SK-N-SH (cell line): Measurements from ENCODE around the gene TSPAN7. TPM values are rescaled to one million over a fixed set of nuclear protein-coding genes. Genes with fewer than 3 reads are reported as not detected.

ENCODE experiments used
- CTCF ChIA-PET: fragments of 300-600, 350-600 bp; formaldehyde crosslinking; extraction: SDS; loops from one replicate; lab custom pipeline; 2021; lab: Yijun Ruan, JAX
- POLR2A ChIA-PET: fragments of 350-600 bp; sonication (Branson Sonifier 250); formaldehyde crosslinking; extraction: SDS; loops from one replicate; lab custom pipeline; 2020; ENCODE audit warnings: antibody characterized with exemption, inconsistent platforms; lab: Yijun Ruan, JAX
- DNase-seq: peaks from one replicate; pipeline ENCODE4 v3.0.0; 2012
- H2AFZ ChIP-seq: fragments of 200-600 bp; sonication (generic); 2 replicates; pipeline ENCODE4 v1.8.1; 2016; ENCODE audit warnings: antibody characterized with exemption, mild to moderate bottlenecking, low read depth
- H3F3A ChIP-seq: fragments of 200-600 bp; sonication (generic); replicated peaks from 2 replicates; pipeline ENCODE3; 2016; ENCODE audit warnings: antibody characterized with exemption, mild to moderate bottlenecking; ENCODE audit not compliant: insufficient read depth
- H3K27ac ChIP-seq, 2 experiments: fragments of 200-500 bp in 1 of 2; fragments of 200-600 bp in 1 of 2; sonication (Bioruptor generic) in 1 of 2; sonication (generic), shearing (Covaris generic) in 1 of 2; 2 replicates each; pipeline versions ENCODE4 v1.5.1 to v1.6.1; 2014 to 2016; ENCODE audit warnings: low read depth in 2 of 2, inconsistent platforms in 1 of 2, low read length in 1 of 2, mild to moderate bottlenecking in 1 of 2, mixed read lengths in 1 of 2
- H3K27me3 ChIP-seq: fragments of 200-600 bp; sonication (generic), shearing (Covaris generic); 2 replicates; pipeline ENCODE4 v1.6.1; 2016; ENCODE audit warnings: mixed run types; ENCODE audit not compliant: insufficient read depth
- H3K36me3 ChIP-seq, 2 experiments: fragments of 200-500 bp in 1 of 2; fragments of 200-600 bp in 1 of 2; sonication (Bioruptor generic) in 1 of 2; sonication (generic) in 1 of 2; replicated peaks in 1 of 2; 2 replicates each; pipeline versions ENCODE3 to v1.5.1; 2014 to 2016; ENCODE audit warnings: low read length in 1 of 2, mild to moderate bottlenecking in 1 of 2; ENCODE audit not compliant: insufficient read depth in 2 of 2, control insufficient read depth in 1 of 2
- H3K4me1 ChIP-seq, 2 experiments: fragments of 200-500 bp in 1 of 2; fragments of 200-600 bp in 1 of 2; sonication (Bioruptor generic) in 1 of 2; sonication (generic), shearing (Covaris generic) in 1 of 2; 2 replicates each; pipeline versions ENCODE4 v1.5.1 to v1.6.1; 2014 to 2016; ENCODE audit warnings: low read depth in 1 of 2, low read length in 1 of 2, mixed run types in 1 of 2; ENCODE audit not compliant: insufficient read depth in 2 of 2, control insufficient read depth in 1 of 2
- H3K4me2 ChIP-seq: fragments of 200-600 bp; sonication (generic), shearing (Covaris generic); 2 replicates; pipeline ENCODE4 v1.6.1; 2017; ENCODE audit warnings: mixed run types
- H3K4me3 ChIP-seq, 2 experiments: fragments of 200-500 bp in 1 of 2; fragments of 200-600 bp in 1 of 2; sonication (Bioruptor generic) in 1 of 2; sonication (generic), shearing (Covaris generic) in 1 of 2; 2 replicates each; pipeline versions ENCODE4 v1.5.1 to v1.8.1; 2014 to 2016; ENCODE audit warnings: low read depth in 2 of 2, inconsistent platforms in 1 of 2, low read length in 1 of 2, mild to moderate bottlenecking in 1 of 2, mixed read lengths in 1 of 2, moderate library complexity in 1 of 2
- H3K79me2 ChIP-seq: fragments of 200-600 bp; sonication (generic); 2 replicates; pipeline ENCODE4 v1.8.1; 2017; ENCODE audit warnings: mild to moderate bottlenecking; ENCODE audit not compliant: insufficient read depth
- H3K9ac ChIP-seq: fragments of 200-600 bp; sonication (generic); 2 replicates; pipeline ENCODE4 v1.6.1; 2017; ENCODE audit warnings: mixed run types
- H3K9me2 ChIP-seq: fragments of 200-600 bp; sonication (generic); 2 replicates; pipeline ENCODE4 v1.6.1; 2017; ENCODE audit warnings: mixed run types
- H3K9me3 ChIP-seq: fragments of 200-600 bp; sonication (generic); 2 replicates; pipeline ENCODE4 v1.6.1; 2017; ENCODE audit warnings: mixed run types, mild to moderate bottlenecking, moderate library complexity
- H4K20me1 ChIP-seq: fragments of 200-600 bp; sonication (generic); 2 replicates; pipeline ENCODE4 v1.6.1; 2017; ENCODE audit warnings: mild to moderate bottlenecking, mixed run types; ENCODE audit not compliant: insufficient read depth
- CHD2 ChIP-seq: fragments of 150-350 bp; IDR thresholded peaks from 2 replicates; pipeline ENCODE4 v1.6.1; 2018; ENCODE audit warnings: low read length; ENCODE audit not compliant: partially characterized antibody
- ELF1 ChIP-seq: IDR thresholded peaks from 2 replicates; pipeline ENCODE4 v1.4.0; 2012
- EP300 ChIP-seq, 2 experiments: IDR thresholded peaks; 2 replicates each; pipeline versions ENCODE4 v1.4.0 to v1.6.1; 2012; ENCODE audit warnings: borderline replicate concordance in 1 of 2, low read depth in 1 of 2, low read length in 1 of 2
- FOSL2 ChIP-seq: IDR thresholded peaks from 2 replicates; pipeline ENCODE4 v1.4.0; 2012; ENCODE audit warnings: low read depth, mild to moderate bottlenecking, moderate library complexity, borderline replicate concordance
- FOXM1 ChIP-seq: IDR thresholded peaks from 2 replicates; pipeline ENCODE4 v1.4.0; 2012; ENCODE audit warnings: low read depth, mild to moderate bottlenecking
- GABPA ChIP-seq: IDR thresholded peaks from 2 replicates; pipeline ENCODE4 v1.4.0; 2012; ENCODE audit warnings: low read depth, mild to moderate bottlenecking
- GATA2 ChIP-seq: sonication (generic); formaldehyde crosslinking; IDR thresholded peaks from 2 replicates; pipeline ENCODE4 v1.5.0; 2020; ENCODE audit warnings: mild to moderate bottlenecking, missing genetic modification reagents
- JUND ChIP-seq: IDR thresholded peaks from 2 replicates; pipeline ENCODE4 v1.4.0; 2012
- MXI1 ChIP-seq: IDR thresholded peaks from 2 replicates; pipeline ENCODE4 v1.6.1; 2012; ENCODE audit warnings: mild to moderate bottlenecking, low read depth, low read length, improper control_type of control experiment
- NFIC ChIP-seq: IDR thresholded peaks from 2 replicates; pipeline ENCODE4 v1.4.0; 2012; ENCODE audit warnings: borderline replicate concordance
- NRF1 ChIP-seq: IDR thresholded peaks from 2 replicates; pipeline ENCODE4 v1.6.1; 2012; ENCODE audit warnings: low read depth, mild to moderate bottlenecking, low read length
- POLR2AphosphoS5 ChIP-seq: IDR thresholded peaks from 2 replicates; pipeline ENCODE4 v1.6.1; 2012; ENCODE audit warnings: low read depth, low read length
- RAD21 ChIP-seq: IDR thresholded peaks from 2 replicates; pipeline ENCODE4 v1.6.1; 2012; ENCODE audit warnings: mild to moderate bottlenecking, low read length
- RXRA ChIP-seq: IDR thresholded peaks from 2 replicates; pipeline ENCODE4 v1.4.0; 2012; ENCODE audit warnings: low read depth, mild to moderate bottlenecking, borderline replicate concordance
- SIN3A ChIP-seq: IDR thresholded peaks from 2 replicates; pipeline ENCODE4 v1.6.1; 2012; ENCODE audit warnings: low read depth, mild to moderate bottlenecking, low read length, moderate library complexity, borderline replicate concordance
- SMC3 ChIP-seq: IDR thresholded peaks from 2 replicates; pipeline ENCODE4 v1.6.1; 2012; ENCODE audit warnings: low read depth, low read length, improper control_type of control experiment
- TAF1 ChIP-seq: IDR thresholded peaks from 2 replicates; pipeline ENCODE4 v1.6.1; 2012; ENCODE audit warnings: low read depth, mild to moderate bottlenecking, low read length, moderate library complexity, borderline replicate concordance
- TCF12 ChIP-seq: IDR thresholded peaks from 2 replicates; pipeline ENCODE4 v1.4.0; 2012
- USF1 ChIP-seq: IDR thresholded peaks from 2 replicates; pipeline ENCODE4 v1.4.0; 2012; ENCODE audit warnings: low read depth, borderline replicate concordance
- YY1 ChIP-seq: IDR thresholded peaks from 2 replicates; pipeline ENCODE4 v1.4.0; 2012; ENCODE audit warnings: low read depth, mild to moderate bottlenecking
- WGBS: methylation state at CpG from one replicate; pipeline ENCODE4 v1.1.6; 2017; ENCODE audit warnings: low lambda C conversion rate; 5-methylcytosine and 5-hydroxymethylcytosine counted together
- polyA plus RNA-seq, 3 experiments: library from polyadenylated mRNA; depleted of rRNA; stranded (reverse); fragments of >200 nt; gene quantifications; 2 replicates each; pipeline ENCODE4 v1.2.3, GENCODE V29; 2012
- TF ChIP-seq, protein P1 (sequence below): fragments of 150-350 bp; IDR thresholded peaks from 2 replicates; pipeline ENCODE4 v1.6.1; 2017; ENCODE audit warnings: antibody characterized with exemption, low read length, low read depth, borderline replicate concordance
- TF ChIP-seq, protein P2 (sequence below): IDR thresholded peaks from 2 replicates; pipeline ENCODE4 v1.4.0; 2012; ENCODE audit warnings: low read depth, borderline replicate concordance

The TSPAN7 gene
- polyA plus RNA-seq, 1 of the 3 experiments (the other 2 are of a cell fraction), result 0.39 TPM

- POLR2A ChIA-PET, result no interaction called here
Observed at GRCh38 chrX:38574858-38575257, 13.5 kb downstream of the TSPAN7 start.

DNA sequence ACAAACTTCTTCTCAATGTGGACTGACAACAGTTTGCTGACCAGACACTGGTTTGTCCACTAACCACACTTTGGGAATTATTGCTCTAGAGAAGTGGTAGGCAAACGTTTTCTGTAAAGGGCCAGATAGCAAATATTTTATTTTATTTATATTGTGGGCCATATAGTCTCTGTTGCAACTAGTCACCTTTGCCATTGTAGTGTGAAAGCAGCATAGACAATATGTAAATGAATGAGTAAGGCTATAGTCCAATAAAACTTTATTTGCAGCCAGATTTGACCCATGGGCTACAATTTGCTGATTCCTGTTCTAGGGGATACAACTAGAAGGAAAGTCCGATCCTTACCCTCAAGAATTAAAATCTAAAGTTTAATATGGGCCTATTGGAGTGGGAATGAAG lies 14.5 kb downstream of the TSPAN7 start:
- no peaks in the 10 kb centered on the region for H4K20me1 ChIP-seq

More at GRCh38 chrX:38574858-38575257, 13.5 kb downstream of the TSPAN7 start:
- no peak overlapping the region for H3K4me3 ChIP-seq
- no peaks in the 10 kb centered on the region; the same call in 1 of the 2 replicates for H3K9me2 ChIP-seq
- 13% methylated on average over 2 of the region's 2 CpGs for WGBS
- H3K9me3 ChIP-seq, result no peaks in the 10 kb centered on the region
- H3K36me3 ChIP-seq, result no peaks in the 10 kb centered on the region
- H3K4me2 ChIP-seq, result no peak overlapping the region
- no peaks in the 10 kb centered on the region for H3K79me2 ChIP-seq
- no peaks in the 10 kb centered on the region for H3F3A ChIP-seq
- H2AFZ ChIP-seq, result no peak overlapping the region
- CTCF ChIA-PET, result no interaction called here
- no peak for DNase-seq
- no peak overlapping the region for H3K27ac ChIP-seq
- no peaks in the 10 kb centered on the region for H3K27me3 ChIP-seq
- no peak overlapping the region for H3K9ac ChIP-seq
- no peaks in the 10 kb centered on the region for H3K4me1 ChIP-seq
- no peak for TF ChIP-seq JUND
- TF ChIP-seq, protein P1, sequence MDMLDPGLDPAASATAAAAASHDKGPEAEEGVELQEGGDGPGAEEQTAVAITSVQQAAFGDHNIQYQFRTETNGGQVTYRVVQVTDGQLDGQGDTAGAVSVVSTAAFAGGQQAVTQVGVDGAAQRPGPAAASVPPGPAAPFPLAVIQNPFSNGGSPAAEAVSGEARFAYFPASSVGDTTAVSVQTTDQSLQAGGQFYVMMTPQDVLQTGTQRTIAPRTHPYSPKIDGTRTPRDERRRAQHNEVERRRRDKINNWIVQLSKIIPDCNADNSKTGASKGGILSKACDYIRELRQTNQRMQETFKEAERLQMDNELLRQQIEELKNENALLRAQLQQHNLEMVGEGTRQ, result no peak
- no peak for TF ChIP-seq SMC3
- TF ChIP-seq EP300 (IDR thresholded peaks at IDR 0.05; ENCODE audit: borderline replicate concordance in 1 of 2, low read depth in 1 of 2, low read length in 1 of 2), result no peak
- TF ChIP-seq RXRA, result no peak
- TF ChIP-seq, protein P2, sequence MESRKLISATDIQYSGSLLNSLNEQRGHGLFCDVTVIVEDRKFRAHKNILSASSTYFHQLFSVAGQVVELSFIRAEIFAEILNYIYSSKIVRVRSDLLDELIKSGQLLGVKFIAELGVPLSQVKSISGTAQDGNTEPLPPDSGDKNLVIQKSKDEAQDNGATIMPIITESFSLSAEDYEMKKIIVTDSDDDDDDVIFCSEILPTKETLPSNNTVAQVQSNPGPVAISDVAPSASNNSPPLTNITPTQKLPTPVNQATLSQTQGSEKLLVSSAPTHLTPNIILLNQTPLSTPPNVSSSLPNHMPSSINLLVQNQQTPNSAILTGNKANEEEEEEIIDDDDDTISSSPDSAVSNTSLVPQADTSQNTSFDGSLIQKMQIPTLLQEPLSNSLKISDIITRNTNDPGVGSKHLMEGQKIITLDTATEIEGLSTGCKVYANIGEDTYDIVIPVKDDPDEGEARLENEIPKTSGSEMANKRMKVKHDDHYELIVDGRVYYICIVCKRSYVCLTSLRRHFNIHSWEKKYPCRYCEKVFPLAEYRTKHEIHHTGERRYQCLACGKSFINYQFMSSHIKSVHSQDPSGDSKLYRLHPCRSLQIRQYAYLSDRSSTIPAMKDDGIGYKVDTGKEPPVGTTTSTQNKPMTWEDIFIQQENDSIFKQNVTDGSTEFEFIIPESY, result no peak
- no peak for TF ChIP-seq POLR2AphosphoS5
- TF ChIP-seq TAF1, result no peak
- no peak for TF ChIP-seq GATA2
- no peak for TF ChIP-seq GABPA
- no peak for TF ChIP-seq NFIC
- TF ChIP-seq NRF1, result no peak
- TF ChIP-seq RAD21, result no peak
- H4K20me1 ChIP-seq, result no peaks in the 10 kb centered on the region

More for the DNA sequence above, 14.5 kb downstream of the TSPAN7 start:
- H3K4me1 ChIP-seq, result no peaks in the 10 kb centered on the region
- ChIA-PET CTCF (no interaction called here), POLR2A (no interaction called here)
- no peaks in the 10 kb centered on the region for H3K79me2 ChIP-seq
- no peak overlapping the region for H3K4me3 ChIP-seq
- no peak overlapping the region for H3K9ac ChIP-seq
- H3K9me3 ChIP-seq, result no peaks in the 10 kb centered on the region
- DNase-seq, result no peak
- H3K27ac ChIP-seq, result no peak overlapping the region
- 9% methylated on average over 2 of the region's 2 CpGs for WGBS
- no peak overlapping the region for H3K4me2 ChIP-seq
- no peaks in the 10 kb centered on the region for H3K36me3 ChIP-seq
- H3F3A ChIP-seq, result no peaks in the 10 kb centered on the region
- TF ChIP-seq SIN3A (no peak), FOXM1 (no peak), NRF1 (no peak), JUND (no peak), NFIC (no peak), TCF12 (no peak), FOSL2 (no peak), GABPA (no peak), RAD21 (no peak), YY1 (no peak), TAF1 (no peak), MXI1 (no peak), CHD2 (no peak), RXRA (no peak), USF1 (no peak), ELF1 (no peak)
- TF ChIP-seq, protein P2, result no peak
- H3K27me3 ChIP-seq, result no peaks in the 10 kb centered on the region
- no peak overlapping the region for H2AFZ ChIP-seq
- no peaks in the 10 kb centered on the region; the same call in 1 of the 2 replicates for H3K9me2 ChIP-seq
